Measurements from ENCODE around the gene SHROOM3. TPM values are rescaled to one million over a fixed set of nuclear protein-coding genes. Genes with fewer than 3 reads are reported as not detected.
A peak's percentile ranks its signal among the peaks of the same experiment; 100 is the strongest.

SHROOM3 gene
- total and polyA plus RNA-seq, 10 donors: 0.37 to 23.9 (median 8.3) TPM

GRCh38 chr4:76590798-76591281 lies 155.8 kb downstream of the SHROOM3 start:
- DNase-seq: no peak
- intact Hi-C loops (cut with DNase I; ENCODE audit: low total_unique reads): no loop called here
- peaks cover 0 to 34% (median 6%) of the 10 kb centered on the region in 7 donors for H3K27me3 ChIP-seq (replicated peaks in 1 of 7)
- no peaks in the 10 kb centered on the region for H3K9me3 ChIP-seq
- peaks cover 0 to 8% (median 4%) of the 10 kb centered on the region in 6 donors for H3K4me1 ChIP-seq
- no peak overlapping the region for H3K4me3 ChIP-seq
- TF ChIP-seq, protein P1, sequence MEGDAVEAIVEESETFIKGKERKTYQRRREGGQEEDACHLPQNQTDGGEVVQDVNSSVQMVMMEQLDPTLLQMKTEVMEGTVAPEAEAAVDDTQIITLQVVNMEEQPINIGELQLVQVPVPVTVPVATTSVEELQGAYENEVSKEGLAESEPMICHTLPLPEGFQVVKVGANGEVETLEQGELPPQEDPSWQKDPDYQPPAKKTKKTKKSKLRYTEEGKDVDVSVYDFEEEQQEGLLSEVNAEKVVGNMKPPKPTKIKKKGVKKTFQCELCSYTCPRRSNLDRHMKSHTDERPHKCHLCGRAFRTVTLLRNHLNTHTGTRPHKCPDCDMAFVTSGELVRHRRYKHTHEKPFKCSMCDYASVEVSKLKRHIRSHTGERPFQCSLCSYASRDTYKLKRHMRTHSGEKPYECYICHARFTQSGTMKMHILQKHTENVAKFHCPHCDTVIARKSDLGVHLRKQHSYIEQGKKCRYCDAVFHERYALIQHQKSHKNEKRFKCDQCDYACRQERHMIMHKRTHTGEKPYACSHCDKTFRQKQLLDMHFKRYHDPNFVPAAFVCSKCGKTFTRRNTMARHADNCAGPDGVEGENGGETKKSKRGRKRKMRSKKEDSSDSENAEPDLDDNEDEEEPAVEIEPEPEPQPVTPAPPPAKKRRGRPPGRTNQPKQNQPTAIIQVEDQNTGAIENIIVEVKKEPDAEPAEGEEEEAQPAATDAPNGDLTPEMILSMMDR (IDR thresholded peaks at IDR 0.05 in 8 of 11, conservative IDR thresholded peaks at IDR 0.05 in 3 of 11): no peak
- TF ChIP-seq POLR2A (IDR thresholded peaks at IDR 0.05) (no peak), POLR2AphosphoS5 (IDR thresholded peaks at IDR 0.05) (no peak)
- no peaks in the 10 kb centered on the region for H3K36me3 ChIP-seq
- 67 to 84% (median 78%) methylated on average over 6 of the region's 6 CpGs for whole genome bisulfite sequencing, 5 donors
- H3K27ac ChIP-seq: peak overlapping the region in 7 of 8 donors; percentile 22 to 67 (median 44)

GRCh38 chr4:76591992-76592391 lies 157.0 kb downstream of the SHROOM3 start:
- Histone ChIP-seq H3K27ac (peak overlapping the region in 6 of 8 donors; percentile 3 to 57 (median 32)), H3K4me1 (no peaks in the 10 kb centered on the region), H3K9me3 (no peaks in the 10 kb centered on the region), H3K4me3 (no peak overlapping the region), H3K36me3 (no peaks in the 10 kb centered on the region), H3K27me3 (replicated peaks in 1 of 7) (peaks cover 0 to 23% (median 0%) of the 10 kb centered on the region in 7 donors)
- WGBS, 5 donors: 75 to 89% (median 83%) methylated on average over 2 to 3 of the region's 3 CpGs
- intact Hi-C loops (cut with DNase I; ENCODE audit: low total_unique reads): no loop called here
- DNase-seq: no peak
- TF ChIP-seq, protein P1 (IDR thresholded peaks at IDR 0.05 in 8 of 11, conservative IDR thresholded peaks at IDR 0.05 in 3 of 11): no peak
- TF ChIP-seq POLR2AphosphoS5 (IDR thresholded peaks at IDR 0.05): no peak
- TF ChIP-seq POLR2A (IDR thresholded peaks at IDR 0.05): no peak

DNA sequence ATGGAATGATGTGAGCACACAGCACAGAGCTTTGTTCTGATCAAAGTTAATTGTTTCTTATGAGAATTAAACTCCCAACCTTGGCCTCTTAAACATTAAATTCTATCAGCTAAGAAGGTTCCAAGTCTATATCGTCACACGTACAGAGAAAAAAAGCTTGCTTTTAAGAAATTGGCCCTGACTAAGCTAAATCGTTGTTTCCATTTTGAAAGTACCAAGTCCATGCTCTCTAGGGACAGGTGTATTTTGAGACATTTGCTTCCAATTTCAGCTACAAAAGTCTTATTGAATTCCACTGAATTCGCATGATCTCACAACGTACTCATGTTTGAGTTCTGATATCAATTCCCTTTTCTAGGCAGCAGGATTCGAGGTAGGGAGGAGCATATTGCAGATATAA lies 157.4 kb downstream of the SHROOM3 start:
- Histone ChIP-seq H3K27ac (peak overlapping the region in 3 of 8 donors; percentile 28 to 43 (median 36)), H3K9me3 (no peaks in the 10 kb centered on the region), H3K4me3 (no peak overlapping the region), H3K27me3 (replicated peaks in 1 of 7) (peaks cover 0 to 18% (median 0%) of the 10 kb centered on the region in 7 donors), H3K4me1 (no peaks in the 10 kb centered on the region), H3K36me3 (no peaks in the 10 kb centered on the region)
- TF ChIP-seq POLR2A (IDR thresholded peaks at IDR 0.05) (no peak), POLR2AphosphoS5 (IDR thresholded peaks at IDR 0.05) (no peak)
- TF ChIP-seq, protein P1 (IDR thresholded peaks at IDR 0.05 in 8 of 11, conservative IDR thresholded peaks at IDR 0.05 in 3 of 11): no peak
- WGBS, 5 donors: 87 to 90% (median 89%) methylated on average over 6 of the region's 6 CpGs
- intact Hi-C loops (cut with DNase I; ENCODE audit: low total_unique reads): no loop called here
- no peak for DNase-seq

GRCh38 chr4:76594173-76594572 lies 159.1 kb downstream of the SHROOM3 start:
- H3K4me1 ChIP-seq: no peaks in the 10 kb centered on the region
- intact Hi-C loops (cut with DNase I; ENCODE audit: low total_unique reads): no loop called here

More at GRCh38 chr4:76594173-76594572, 159.1 kb downstream of the SHROOM3 start:
- no peak overlapping the region for H3K27ac ChIP-seq
- no peak overlapping the region for H3K4me3 ChIP-seq
- no peaks in the 10 kb centered on the region for H3K9me3 ChIP-seq
- WGBS, 5 donors: 72 to 91% (median 82%) methylated on average over 2 of the region's 2 CpGs
- H3K27me3 ChIP-seq (replicated peaks in 1 of 7): peaks cover 0 to 6% (median 0%) of the 10 kb centered on the region in 7 donors
- H3K36me3 ChIP-seq: no peaks in the 10 kb centered on the region
- DNase-seq: no peak
- TF ChIP-seq POLR2AphosphoS5 (IDR thresholded peaks at IDR 0.05) (no peak), POLR2A (IDR thresholded peaks at IDR 0.05) (no peak)
- TF ChIP-seq, protein P1 (IDR thresholded peaks at IDR 0.05 in 8 of 11, conservative IDR thresholded peaks at IDR 0.05 in 3 of 11): no peak
